ENCODE measurements around the gene ECHDC3. TPM values are rescaled to one million over a fixed set of nuclear protein-coding genes. Genes with fewer than 3 reads are reported as not detected.
A peak's percentile ranks its signal among the peaks of the same experiment; 100 is the strongest.

The ECHDC3 gene, protein sequence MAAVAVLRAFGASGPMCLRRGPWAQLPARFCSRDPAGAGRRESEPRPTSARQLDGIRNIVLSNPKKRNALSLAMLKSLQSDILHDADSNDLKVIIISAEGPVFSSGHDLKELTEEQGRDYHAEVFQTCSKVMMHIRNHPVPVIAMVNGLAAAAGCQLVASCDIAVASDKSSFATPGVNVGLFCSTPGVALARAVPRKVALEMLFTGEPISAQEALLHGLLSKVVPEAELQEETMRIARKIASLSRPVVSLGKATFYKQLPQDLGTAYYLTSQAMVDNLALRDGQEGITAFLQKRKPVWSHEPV
- 10 to 100 TPM in 3 of 4 donors, 1 to 10 TPM in 1; 7.9 to 30.6 (median 19.7) TPM for total RNA-seq

- Histone ChIP-seq H3K4me3 (peak within 1 kb of the TSS; percentile 56 to 67 (median 60)), H3K36me3 (no peaks in the 10 kb centered on the region), H3K27me3 (peaks cover 0 to 11% (median 2%) of the 10 kb centered on the region in 4 donors), H3K9me3 (no peaks in the 10 kb centered on the region), H3K27ac (replicated peaks in 1 of 4) (peak within 1 kb of the TSS; percentile 49 to 73 (median 59)), H3K4me1 (peaks cover 18 to 34% (median 24%) of the 10 kb centered on the region in 4 donors)
- intact Hi-C loops (cut with DNase I) = no loop called here
- DNase-seq (ENCODE audit: extremely low spot score) = no peak
- TF ChIP-seq CTCF (IDR thresholded peaks at IDR 0.05) (no peak), POLR2AphosphoS5 (IDR thresholded peaks at IDR 0.05) (peak in 1 of 2 donors; percentile 25)
- 8% methylated on average over 13 of the region's 93 CpGs for WGBS
Measured at GRCh38 chr10:11742009-11742778, at the start of gene ECHDC3. Gene ECHDC3, plus strand, starts transcription at chr10:11742382. Its CDS starts 195 bp downstream, at chr10:11742577.

- no peaks in the 10 kb centered on the region for H3K9me3 ChIP-seq
- WGBS = 94% methylated on average over 7 of the region's 7 CpGs
- intact Hi-C loops (cut with DNase I) = no loop called here
- H3K27ac ChIP-seq (replicated peaks in 1 of 4) = no peak overlapping the region
- TF ChIP-seq POLR2AphosphoS5 (IDR thresholded peaks at IDR 0.05) (no peak), CTCF (IDR thresholded peaks at IDR 0.05) (no peak), EP300 (IDR thresholded peaks at IDR 0.05) (no peak)
- no peak for DNase-seq (ENCODE audit: extremely low spot score)
- H3K36me3 ChIP-seq = no peaks in the 10 kb centered on the region
- H3K4me1 ChIP-seq = peaks cover 0 to 4% (median 0%) of the 10 kb centered on the region in 4 donors
- H3K4me3 ChIP-seq = no peak overlapping the region
- H3K27me3 ChIP-seq = no peaks in the 10 kb centered on the region
Measured at GRCh38 chr10:11693376-11693775, 48.8 kb upstream of the ECHDC3 start.

- Histone ChIP-seq H3K36me3 (no peaks in the 10 kb centered on the region), H3K4me1 (peaks cover 0 to 4% (median 0%) of the 10 kb centered on the region in 4 donors), H3K4me3 (no peak overlapping the region), H3K27me3 (no peaks in the 10 kb centered on the region), H3K9me3 (no peaks in the 10 kb centered on the region), H3K27ac (replicated peaks in 1 of 4) (no peak overlapping the region)
- no peak for TF ChIP-seq EP300 (IDR thresholded peaks at IDR 0.05)
- TF ChIP-seq CTCF (IDR thresholded peaks at IDR 0.05) = no peak
- TF ChIP-seq POLR2A (IDR thresholded peaks at IDR 0.05; ENCODE audit: low read depth) = no peak
- TF ChIP-seq POLR2AphosphoS5 (IDR thresholded peaks at IDR 0.05) = no peak
- intact Hi-C loops (cut with DNase I) = no loop called here
- WGBS = 80% methylated on average over 2 of the region's 2 CpGs
- DNase-seq (ENCODE audit: extremely low spot score) = no peak
Measured at GRCh38 chr10:11695779-11696178, 46.4 kb upstream of the ECHDC3 start.

GRCh38 chr10:11697718-11698527 is 44.3 kb upstream of the ECHDC3 start:
- no peak overlapping the region for H3K27ac ChIP-seq (replicated peaks in 1 of 4)
- H3K27me3 ChIP-seq = no peaks in the 10 kb centered on the region
- 84% methylated on average over 6 of the region's 6 CpGs for whole genome bisulfite sequencing
- no peak overlapping the region for H3K4me3 ChIP-seq
- H3K9me3 ChIP-seq = no peaks in the 10 kb centered on the region
- DNase-seq (ENCODE audit: extremely low spot score) = no peak
- intact Hi-C loops (cut with DNase I) = no loop called here
- H3K36me3 ChIP-seq = no peaks in the 10 kb centered on the region
- no peaks in the 10 kb centered on the region for H3K4me1 ChIP-seq
- TF ChIP-seq EP300 (IDR thresholded peaks at IDR 0.05) (no peak), POLR2AphosphoS5 (IDR thresholded peaks at IDR 0.05) (no peak), POLR2A (IDR thresholded peaks at IDR 0.05; ENCODE audit: low read depth) (no peak), CTCF (IDR thresholded peaks at IDR 0.05) (no peak)

All from esophagus muscularis mucosa (tissue), 4 donors.